Measurements from ENCODE around the gene ZNRF3.

ZNRF3 gene

DNA sequence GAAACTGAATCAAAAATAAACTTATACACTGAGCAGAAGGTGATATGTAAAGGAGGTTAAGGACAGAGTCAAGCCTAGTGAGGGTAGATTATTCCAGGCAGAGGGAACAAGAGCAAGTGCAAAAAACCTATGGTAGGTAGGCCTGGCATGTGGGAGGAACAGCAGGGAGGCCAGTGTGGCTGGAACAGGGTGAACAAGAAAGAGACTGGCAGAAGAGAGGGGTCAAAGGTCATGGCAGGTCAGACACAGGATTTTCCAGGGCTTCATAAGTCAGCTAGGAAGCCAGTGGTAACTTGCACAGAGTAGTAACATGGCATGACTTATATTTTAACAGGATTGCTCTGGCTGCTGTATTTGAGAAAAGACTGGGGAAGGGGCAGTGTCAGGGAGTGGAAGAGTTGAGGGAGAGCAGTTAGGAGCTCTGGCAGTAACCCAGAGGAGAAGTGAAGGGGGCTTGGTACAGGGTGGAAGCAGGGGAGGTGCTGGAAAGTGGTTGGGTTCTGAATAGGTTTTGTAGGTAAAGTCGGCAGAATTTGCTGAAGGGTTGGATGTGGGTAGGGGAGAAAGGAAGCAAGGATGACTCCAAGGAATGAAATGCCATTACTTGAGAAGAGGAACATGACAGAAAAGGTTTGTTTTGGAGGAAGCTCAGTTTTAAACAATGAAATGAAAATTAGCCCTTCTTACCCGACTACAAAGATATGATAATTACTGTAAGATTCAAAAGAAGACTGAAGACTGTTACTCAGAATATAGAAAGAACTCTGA, 86.2 kb downstream of the ZNRF3 start:
- TF ChIP-seq, protein P1, sequence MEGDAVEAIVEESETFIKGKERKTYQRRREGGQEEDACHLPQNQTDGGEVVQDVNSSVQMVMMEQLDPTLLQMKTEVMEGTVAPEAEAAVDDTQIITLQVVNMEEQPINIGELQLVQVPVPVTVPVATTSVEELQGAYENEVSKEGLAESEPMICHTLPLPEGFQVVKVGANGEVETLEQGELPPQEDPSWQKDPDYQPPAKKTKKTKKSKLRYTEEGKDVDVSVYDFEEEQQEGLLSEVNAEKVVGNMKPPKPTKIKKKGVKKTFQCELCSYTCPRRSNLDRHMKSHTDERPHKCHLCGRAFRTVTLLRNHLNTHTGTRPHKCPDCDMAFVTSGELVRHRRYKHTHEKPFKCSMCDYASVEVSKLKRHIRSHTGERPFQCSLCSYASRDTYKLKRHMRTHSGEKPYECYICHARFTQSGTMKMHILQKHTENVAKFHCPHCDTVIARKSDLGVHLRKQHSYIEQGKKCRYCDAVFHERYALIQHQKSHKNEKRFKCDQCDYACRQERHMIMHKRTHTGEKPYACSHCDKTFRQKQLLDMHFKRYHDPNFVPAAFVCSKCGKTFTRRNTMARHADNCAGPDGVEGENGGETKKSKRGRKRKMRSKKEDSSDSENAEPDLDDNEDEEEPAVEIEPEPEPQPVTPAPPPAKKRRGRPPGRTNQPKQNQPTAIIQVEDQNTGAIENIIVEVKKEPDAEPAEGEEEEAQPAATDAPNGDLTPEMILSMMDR (IDR thresholded peaks at IDR 0.05), result no peak

DNA sequence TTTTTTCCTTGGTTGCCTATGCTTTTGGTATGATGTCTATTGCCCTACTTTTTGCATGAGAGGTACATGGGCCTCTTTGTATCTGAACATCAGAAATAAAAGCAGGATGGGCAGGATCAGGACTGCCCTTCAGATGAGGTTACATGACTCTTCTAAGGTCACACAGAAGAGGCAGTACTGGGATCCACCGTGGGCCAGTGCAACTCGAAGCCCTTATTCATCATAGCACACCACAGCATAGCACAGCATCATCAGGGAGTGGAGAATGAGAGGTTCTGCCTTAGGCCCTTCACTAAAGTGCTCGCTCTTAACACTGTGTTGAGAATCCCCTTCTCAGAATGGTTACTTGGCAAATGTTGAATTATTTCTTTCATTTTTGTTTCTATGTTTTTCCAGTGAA, 90.0 kb downstream of the ZNRF3 start:
- TF ChIP-seq, protein P1 (IDR thresholded peaks at IDR 0.05), result no peak

DNA sequence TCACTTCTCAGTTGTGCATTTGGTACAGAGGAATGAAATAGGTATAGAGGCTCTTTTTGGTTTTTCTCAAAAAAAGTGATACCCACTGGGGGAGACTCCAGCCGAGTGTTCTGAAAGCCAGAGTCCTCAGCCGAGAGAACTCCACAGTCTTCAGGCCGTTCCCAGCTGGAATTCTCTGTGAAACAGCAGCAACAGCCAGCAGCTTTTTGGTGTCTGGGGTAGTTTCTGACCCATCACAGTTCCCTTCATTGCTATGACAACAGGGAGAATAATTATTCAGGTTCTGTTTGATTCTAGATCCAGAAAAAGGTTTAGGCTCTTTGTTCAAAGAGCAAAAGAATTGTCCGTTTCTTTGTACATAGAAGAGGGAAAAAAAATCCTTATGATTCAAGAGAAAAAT, 93.7 kb downstream of the ZNRF3 start:
- TF ChIP-seq, protein P1 (IDR thresholded peaks at IDR 0.05), result no peak

GRCh38 chr22:28977481-28977971, 94.2 kb downstream of the ZNRF3 start:
- TF ChIP-seq, protein P1 (IDR thresholded peaks at IDR 0.05), result no peak

DNA sequence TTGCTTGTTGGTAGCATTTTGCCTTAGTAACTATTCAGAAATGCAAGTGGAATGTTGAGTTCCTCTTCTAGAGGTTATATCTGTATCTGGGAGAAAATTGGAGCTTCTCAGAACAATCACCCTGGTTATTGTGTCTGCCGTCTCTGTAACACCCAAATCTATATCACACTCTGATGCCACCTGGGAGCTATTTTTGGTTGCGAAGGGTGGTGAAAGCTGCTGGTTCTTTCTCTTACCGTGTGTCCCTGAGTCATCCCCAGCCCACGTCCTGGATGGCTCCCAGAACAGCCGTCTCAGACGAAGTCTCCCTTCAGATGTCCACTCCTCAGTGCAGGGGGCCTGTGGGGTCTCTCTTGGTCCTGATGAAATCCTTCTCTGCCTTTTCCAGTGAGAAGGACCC, 94.8 kb downstream of the ZNRF3 start:
- TF ChIP-seq, protein P1 (IDR thresholded peaks at IDR 0.05), result no peak

DNA sequence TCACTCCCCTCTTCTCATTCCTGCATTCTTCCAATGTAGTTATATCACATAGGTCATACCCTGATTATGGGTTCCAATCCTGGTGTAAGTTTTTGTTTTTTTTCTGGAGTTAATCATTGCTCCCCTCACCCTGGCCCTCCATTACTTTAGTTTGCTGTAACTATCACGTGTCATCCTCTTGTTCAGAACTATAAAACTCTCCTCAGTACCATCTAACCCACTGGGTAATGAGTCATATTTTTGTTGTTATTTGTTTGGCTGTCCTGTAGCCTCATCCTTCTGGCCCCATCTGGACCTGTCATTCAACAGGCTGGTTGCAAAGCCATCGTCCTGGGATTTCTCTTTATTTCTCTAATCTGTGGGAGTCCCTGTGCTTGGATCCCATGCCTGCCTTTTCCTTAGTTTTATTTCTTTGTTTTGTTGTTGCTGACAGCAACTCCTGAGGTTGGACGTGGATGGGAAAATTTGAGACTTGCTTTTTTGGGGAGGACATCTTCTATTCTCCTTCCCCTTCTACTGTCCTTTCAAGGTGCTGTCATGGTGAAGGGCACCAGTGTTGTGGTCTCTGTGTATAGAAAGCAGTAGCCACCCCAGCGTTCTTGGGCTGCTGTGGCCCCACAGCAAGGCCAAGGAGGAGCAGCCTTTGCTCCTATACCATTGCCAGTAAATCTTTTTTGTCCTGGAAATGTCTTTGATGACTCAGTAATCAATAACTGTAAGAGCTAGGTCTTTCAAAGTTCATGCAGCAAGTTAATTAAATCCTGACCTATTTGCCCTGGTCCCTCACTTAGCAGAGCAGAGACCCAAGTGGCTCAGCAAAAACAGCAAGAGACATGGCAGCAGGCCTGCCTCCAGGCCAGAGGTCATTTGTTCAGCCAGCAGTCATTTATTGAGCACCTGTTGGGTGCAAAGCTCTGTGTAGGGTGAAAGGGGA, 95.8 kb downstream of the ZNRF3 start:
- TF ChIP-seq, protein P1 (IDR thresholded peaks at IDR 0.05), result no peak

DNA sequence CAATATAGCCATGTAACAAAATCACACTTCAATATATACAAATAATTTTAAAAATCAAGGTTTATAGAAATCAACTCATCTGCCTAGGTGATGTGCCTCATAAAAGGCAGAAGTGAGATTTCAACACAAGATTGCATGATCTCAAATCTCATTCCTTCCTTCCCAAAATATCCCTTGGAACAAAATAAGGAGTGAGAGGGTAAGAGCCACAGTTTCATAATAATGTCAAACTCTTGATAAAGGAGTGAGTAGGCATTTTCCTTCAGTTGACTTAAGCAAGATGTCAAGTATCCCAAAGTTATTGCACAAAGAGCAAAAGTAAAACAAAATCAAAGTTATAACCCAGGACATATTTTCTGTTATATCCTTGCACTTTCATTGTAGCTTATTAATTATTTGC, 97.0 kb downstream of the ZNRF3 start:
- TF ChIP-seq, protein P1 (IDR thresholded peaks at IDR 0.05), result no peak
